ENCODE results near the gene ARMC6. TPM values are rescaled to one million over a fixed set of nuclear protein-coding genes. Genes with fewer than 3 reads are reported as not detected.

ARMC6 gene
- total and polyA plus RNA-seq, 2 experiments from 2014 or later, result 40.9 to 112 TPM

- H3K9me3 Mint-ChIP-seq, result peaks cover 8% of the 10 kb centered on the region; the same call in 2 of the 3 replicates
- no peak overlapping the region for H3K27ac Mint-ChIP-seq
- Histone ChIP-seq H3K4me2 (no peak overlapping the region), H3K79me2 (replicated peaks; ENCODE audit: insufficient read depth) (peaks cover 39% of the 10 kb centered on the region), H3K36me3 (ENCODE audit: insufficient read depth) (peaks cover 19% of the 10 kb centered on the region), H3F3A (replicated peaks; ENCODE audit: low read depth) (no peaks in the 10 kb centered on the region), H3K9me2 (ENCODE audit: insufficient read depth) (no peaks in the 10 kb centered on the region), H3K27me3 (ENCODE audit: insufficient read depth) (no peaks in the 10 kb centered on the region), H3K4me1 (ENCODE audit: insufficient read depth) (no peaks in the 10 kb centered on the region), H4K20me1 (replicated peaks; ENCODE audit: insufficient read depth) (peaks cover 45% of the 10 kb centered on the region), H2AFZ (no peak overlapping the region), H3K27ac (ENCODE audit: low read depth) (no peak overlapping the region), H3K4me3 (no peak overlapping the region)
- DNase-seq (ENCODE audit: low spot score), result no peak
- TF ChIP-seq ETS1 (IDR thresholded peaks at IDR 0.05) (no peak), ZNF462 (CRISPR knock-in tag; IDR thresholded peaks at IDR 0.05) (no peak), CTCF (conservative IDR thresholded peaks at IDR 0.05; ENCODE audit: low read depth in 2 of 2) (no peak), NANOG (IDR thresholded peaks at IDR 0.05; ENCODE audit: borderline replicate concordance) (no peak), JUNB (IDR thresholded peaks at IDR 0.05; ENCODE audit: unreplicated experiment) (no peak), STAT1 (IDR thresholded peaks at IDR 0.05; ENCODE audit: unreplicated experiment) (no peak), REST (IDR thresholded peaks at IDR 0.05; ENCODE audit: unreplicated experiment) (no peak), POLR2AphosphoS5 (IDR thresholded peaks at IDR 0.05; ENCODE audit: low read depth) (no peak), CREB1 (CRISPR knock-in tag; IDR thresholded peaks at IDR 0.05; ENCODE audit: low read depth) (no peak), EZH2 (IDR thresholded peaks at IDR 0.05; ENCODE audit: low read depth, unreplicated experiment) (no peak), ZNF331 (CRISPR knock-in tag; IDR thresholded peaks at IDR 0.05; ENCODE audit: low read depth) (no peak), ZNF114 (CRISPR knock-in tag; IDR thresholded peaks at IDR 0.05) (no peak), EZH2phosphoT487 (IDR thresholded peaks at IDR 0.05; ENCODE audit: unreplicated experiment) (no peak)
- no peak for ATAC-seq
- H3K4me1 Mint-ChIP-seq, result no peaks in the 10 kb centered on the region
- H3K27me3 Mint-ChIP-seq (ENCODE audit: insufficient read depth, low read depth, poor library complexity), result no peaks in the 10 kb centered on the region
- peaks cover 55% of the 10 kb centered on the region for H3K36me3 Mint-ChIP-seq (ENCODE audit: low read depth)
- H3K4me3 Mint-ChIP-seq, result no peak overlapping the region
Measured at GRCh38 chr19:19043481-19043880, 10.1 kb downstream of the ARMC6 start.
